Parathyroid adenoma (tissue), 2 donors: ENCODE measurements around the gene ENTPD8.
"Not testable (repeated sequence)": the region's sequence is repeated elsewhere in the genome, so short reads cannot be mapped to it uniquely, and the experiment has no call there.

Experiments
- H2AFZ ChIP-seq: fragments of 300-600 bp; sonication (generic); one replicate; pipeline ENCODE4 v1.7.0; 2017; ENCODE audit warnings: antibody characterized with exemption, mild to moderate bottlenecking
- H3K27ac ChIP-seq: fragments of 300-600 bp; sonication (generic); one replicate; pipeline ENCODE4 v1.7.0; 2017
- H3K27me3 ChIP-seq: fragments of 300-600 bp; sonication (generic); one replicate; pipeline ENCODE4 v1.7.0; 2017; ENCODE audit warnings: low read length; ENCODE audit not compliant: control insufficient read depth, insufficient read depth
- H3K36me3 ChIP-seq: fragments of 300-600 bp; sonication (generic); one replicate; pipeline ENCODE4 v1.7.0; 2017; ENCODE audit warnings: low read length; ENCODE audit not compliant: control insufficient read depth, insufficient read depth
- H3K4me1 ChIP-seq: fragments of 300-600 bp; sonication (generic); one replicate; pipeline ENCODE4 v1.7.0; 2017; ENCODE audit warnings: control low read depth
- H3K4me2 ChIP-seq: fragments of 300-600 bp; sonication (generic); one replicate; pipeline ENCODE4 v1.7.0; 2017; ENCODE audit warnings: low read length
- H3K4me3 ChIP-seq: fragments of 300-600 bp; sonication (generic); one replicate; pipeline ENCODE4 v1.7.0; 2017; ENCODE audit warnings: low read depth, low read length
- H3K79me2 ChIP-seq: fragments of 300-600 bp; sonication (generic); one replicate; pipeline ENCODE4 v1.7.0; 2017; ENCODE audit warnings: control low read depth
- H3K9ac ChIP-seq: fragments of 300-600 bp; sonication (generic); one replicate; pipeline ENCODE4 v1.7.0; 2017; ENCODE audit warnings: mild to moderate bottlenecking
- H3K9me3 ChIP-seq: fragments of 300-600 bp; sonication (generic); one replicate; pipeline ENCODE4 v1.7.0; 2017; ENCODE audit warnings: low read length; ENCODE audit not compliant: control insufficient read depth
- TF ChIP-seq, protein P1 (sequence below): fragments of 300-600 bp; sonication (generic); IDR thresholded peaks from one replicate; pipeline ENCODE4 v1.7.0; 2017; ENCODE audit warnings: antibody characterized with exemption, mild to moderate bottlenecking
- donor health status: primary hyperparathyroidism.

The ENTPD8 gene

DNA sequence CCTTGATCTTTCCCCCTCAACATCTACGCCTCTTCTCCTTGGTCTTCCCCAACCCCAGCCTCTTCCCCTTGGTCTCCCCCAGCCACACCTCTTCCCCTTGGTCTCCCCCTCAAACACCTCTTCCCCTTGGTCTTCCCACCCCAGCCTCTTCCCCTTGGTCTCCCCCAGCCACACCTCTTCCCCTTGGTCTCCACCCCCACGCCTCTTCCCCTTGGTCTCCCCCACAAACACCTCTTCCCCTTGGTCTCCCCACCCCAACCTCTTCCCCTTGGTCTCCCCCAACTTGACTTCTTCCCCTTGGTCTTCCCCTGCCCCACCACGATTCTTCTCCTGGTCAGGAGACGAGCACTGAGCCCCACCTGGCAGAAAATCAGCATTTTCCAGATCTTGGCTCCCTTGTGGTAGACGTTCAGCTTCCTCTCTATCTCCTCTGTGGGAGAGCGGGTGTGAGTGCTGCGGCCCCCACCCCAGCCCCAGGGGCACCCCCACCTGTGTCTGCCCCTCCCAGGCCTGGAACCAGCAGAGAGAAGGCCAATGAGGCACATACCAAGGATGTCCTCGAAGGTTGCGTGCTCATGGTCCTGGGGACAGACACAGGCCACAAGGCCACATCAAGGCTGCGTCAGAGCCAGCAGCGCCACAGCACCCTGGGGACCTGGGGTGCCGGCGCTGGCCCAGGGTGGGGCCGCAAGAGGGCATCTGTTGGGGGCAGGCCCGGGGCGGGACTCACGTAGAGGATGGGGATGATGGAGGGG is 11.0 kb upstream of the ENTPD8 start:
- Histone ChIP-seq H3K9me3 (no peaks in the 10 kb centered on the region), H3K4me2 (no peak overlapping the region), H3K36me3 (no peaks in the 10 kb centered on the region), H3K4me1 (no peaks in the 10 kb centered on the region), H2AFZ (no peak overlapping the region), H3K27ac (no peak overlapping the region), H3K9ac (no peak overlapping the region), H3K27me3 (no peaks in the 10 kb centered on the region), H3K79me2 (no peaks in the 10 kb centered on the region), H3K4me3 (no peak overlapping the region)
- TF ChIP-seq, protein P1, sequence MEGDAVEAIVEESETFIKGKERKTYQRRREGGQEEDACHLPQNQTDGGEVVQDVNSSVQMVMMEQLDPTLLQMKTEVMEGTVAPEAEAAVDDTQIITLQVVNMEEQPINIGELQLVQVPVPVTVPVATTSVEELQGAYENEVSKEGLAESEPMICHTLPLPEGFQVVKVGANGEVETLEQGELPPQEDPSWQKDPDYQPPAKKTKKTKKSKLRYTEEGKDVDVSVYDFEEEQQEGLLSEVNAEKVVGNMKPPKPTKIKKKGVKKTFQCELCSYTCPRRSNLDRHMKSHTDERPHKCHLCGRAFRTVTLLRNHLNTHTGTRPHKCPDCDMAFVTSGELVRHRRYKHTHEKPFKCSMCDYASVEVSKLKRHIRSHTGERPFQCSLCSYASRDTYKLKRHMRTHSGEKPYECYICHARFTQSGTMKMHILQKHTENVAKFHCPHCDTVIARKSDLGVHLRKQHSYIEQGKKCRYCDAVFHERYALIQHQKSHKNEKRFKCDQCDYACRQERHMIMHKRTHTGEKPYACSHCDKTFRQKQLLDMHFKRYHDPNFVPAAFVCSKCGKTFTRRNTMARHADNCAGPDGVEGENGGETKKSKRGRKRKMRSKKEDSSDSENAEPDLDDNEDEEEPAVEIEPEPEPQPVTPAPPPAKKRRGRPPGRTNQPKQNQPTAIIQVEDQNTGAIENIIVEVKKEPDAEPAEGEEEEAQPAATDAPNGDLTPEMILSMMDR, result no peak

DNA sequence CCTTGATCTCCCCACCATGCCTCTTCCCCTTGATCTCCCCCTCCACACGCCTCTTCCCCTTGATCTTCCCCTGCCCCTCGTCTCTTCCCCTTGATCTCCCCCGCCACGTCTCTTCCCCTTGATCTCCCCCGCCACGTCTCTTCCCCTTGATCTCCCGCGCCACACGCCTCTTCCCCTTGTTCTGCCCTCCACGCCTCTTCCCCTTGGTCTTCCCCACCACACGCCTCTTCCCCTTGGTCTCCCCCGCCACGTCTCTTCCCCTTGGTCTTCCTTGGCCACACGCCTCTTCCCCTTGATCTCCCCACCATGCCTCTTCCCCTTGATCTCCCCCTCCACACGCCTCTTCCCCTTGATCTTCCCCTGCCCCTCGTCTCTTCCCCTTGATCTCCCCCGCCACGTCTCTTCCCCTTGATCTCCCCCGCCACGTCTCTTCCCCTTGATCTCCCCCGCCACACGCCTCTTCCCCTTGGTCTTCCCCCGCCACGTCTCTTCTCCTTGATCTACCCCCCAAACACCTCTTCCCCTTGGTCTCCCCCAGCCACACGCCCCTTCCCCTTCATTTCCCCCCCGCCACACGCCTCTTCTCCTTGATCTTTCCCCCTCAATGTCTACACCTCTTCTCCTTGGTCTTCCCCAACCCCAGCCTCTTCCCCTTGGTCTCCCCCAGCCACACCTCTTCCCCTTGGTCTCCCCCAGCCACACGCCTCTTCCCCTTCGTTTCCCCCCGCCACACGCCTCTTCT is 10.3 kb upstream of the ENTPD8 start:
- H2AFZ ChIP-seq, H3K79me2 ChIP-seq: not testable (repeated sequence)

DNA sequence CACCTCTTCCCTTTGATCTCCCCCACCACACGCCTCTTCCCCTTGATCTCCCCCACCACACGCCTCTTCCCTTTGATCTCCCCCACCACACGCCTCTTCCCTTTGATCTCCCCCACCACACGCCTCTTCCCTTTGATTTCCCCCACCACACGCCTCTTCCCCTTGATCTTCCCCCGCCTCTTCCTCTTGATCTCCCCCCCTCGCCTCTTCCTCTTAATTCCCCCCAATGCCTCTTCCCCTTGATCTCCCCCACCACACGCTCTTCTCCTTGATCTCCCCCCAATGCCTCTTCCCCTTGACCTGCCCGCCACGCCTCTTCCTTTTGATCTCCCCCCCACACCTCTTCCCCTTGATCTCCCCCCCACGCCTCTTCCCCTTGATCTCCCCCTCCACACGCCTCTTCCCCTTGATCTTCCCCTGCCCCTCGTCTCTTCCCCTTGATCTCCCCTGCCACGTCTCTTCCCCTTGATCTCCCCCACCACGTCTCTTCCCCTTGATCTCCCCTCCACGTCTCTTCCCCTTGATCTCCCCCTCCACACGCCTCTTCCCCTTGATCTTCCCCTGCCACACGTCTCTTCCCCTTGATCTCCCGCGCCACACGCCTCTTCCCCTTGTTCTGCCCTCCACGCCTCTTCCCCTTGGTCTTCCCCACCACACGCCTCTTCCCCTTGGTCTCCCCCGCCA is 9.5 kb upstream of the ENTPD8 start:
- H3K4me3 ChIP-seq, H3K79me2 ChIP-seq, H3K9ac ChIP-seq, H3K4me2 ChIP-seq, H3K4me1 ChIP-seq, H3K27ac ChIP-seq, H3K9me3 ChIP-seq, H3K36me3 ChIP-seq, H2AFZ ChIP-seq, H3K27me3 ChIP-seq: not testable (repeated sequence)

More for the DNA sequence above, 10.3 kb upstream of the ENTPD8 start:
- not testable (repeated sequence) for H3K27ac ChIP-seq, H3K4me1 ChIP-seq, H3K4me3 ChIP-seq, H3K27me3 ChIP-seq, H3K9me3 ChIP-seq, H3K4me2 ChIP-seq, H3K9ac ChIP-seq, H3K36me3 ChIP-seq

DNA sequence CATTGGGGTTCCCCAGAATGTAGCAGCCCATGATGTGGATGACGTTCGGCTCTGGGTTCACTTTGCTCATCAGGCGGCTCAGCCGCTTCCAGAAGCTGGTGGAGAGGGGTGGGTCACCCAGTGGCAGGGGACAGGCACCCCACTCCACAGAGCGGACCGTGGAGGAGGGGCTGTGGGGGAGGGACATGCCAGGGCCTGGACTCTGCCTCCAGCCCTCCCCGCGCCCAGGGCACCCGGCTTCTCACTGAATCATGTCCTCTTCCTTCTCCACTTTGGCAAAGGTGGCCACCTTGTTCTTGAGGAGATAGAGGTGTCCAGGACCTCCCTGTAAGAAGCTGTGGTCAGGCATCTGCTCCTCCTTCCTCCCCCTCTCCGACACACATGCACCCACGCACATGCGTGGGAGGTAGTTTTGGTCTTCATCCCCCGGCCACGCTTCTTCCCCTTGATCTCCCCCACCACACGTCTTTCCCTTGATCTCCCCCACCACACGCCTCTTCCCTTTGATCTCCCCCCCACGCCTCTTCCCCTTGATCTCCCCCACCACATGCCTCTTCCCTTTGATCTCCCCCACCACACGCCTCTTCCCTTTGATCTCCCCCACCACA is 8.9 kb upstream of the ENTPD8 start:
- Histone ChIP-seq H3K79me2 (no peaks in the 10 kb centered on the region), H3K9ac (no peak overlapping the region), H3K27me3 (no peaks in the 10 kb centered on the region), H3K4me3 (no peak overlapping the region), H2AFZ (no peak overlapping the region), H3K36me3 (no peaks in the 10 kb centered on the region), H3K4me1 (no peaks in the 10 kb centered on the region), H3K27ac (no peak overlapping the region), H3K4me2 (no peak overlapping the region), H3K9me3 (no peaks in the 10 kb centered on the region)
- TF ChIP-seq, protein P1, result no peak

DNA sequence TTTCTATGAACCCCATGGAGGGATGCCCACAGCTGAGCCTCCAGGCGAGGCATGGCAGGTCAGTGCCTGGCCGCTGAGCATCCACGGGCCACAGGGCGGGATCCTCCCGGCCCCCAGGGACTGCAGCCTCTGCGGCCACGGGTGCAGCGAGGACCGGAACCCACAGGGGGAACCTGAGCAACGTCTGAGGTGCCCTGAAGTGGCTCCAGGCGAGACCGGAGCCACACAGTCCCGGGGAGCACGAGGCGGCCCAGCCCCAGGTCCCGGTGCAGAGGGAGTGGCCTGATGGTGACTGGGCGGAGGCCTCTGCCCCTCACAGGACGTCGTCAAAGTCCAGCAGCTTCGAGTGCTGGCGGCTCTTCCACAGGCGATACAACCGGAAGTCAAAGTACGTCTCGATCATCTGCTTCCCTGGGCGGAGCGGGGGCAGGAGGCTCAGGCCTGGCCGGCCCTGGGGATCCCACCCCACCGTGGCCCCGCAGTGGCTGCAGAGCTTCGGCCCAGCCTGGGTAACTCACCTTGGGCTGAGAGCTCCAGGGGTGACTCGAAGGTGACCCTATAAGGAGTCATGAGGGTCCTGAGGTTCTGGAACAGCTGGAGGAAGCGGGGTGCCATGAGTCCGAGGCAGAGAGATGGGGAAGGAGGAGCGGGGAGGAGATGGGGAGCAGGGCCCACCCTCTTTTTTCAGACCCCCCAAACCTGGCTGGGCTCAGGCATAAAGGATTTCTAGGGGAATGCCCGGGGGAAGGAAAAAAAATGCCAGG is 8.1 kb upstream of the ENTPD8 start:
- H3K27ac ChIP-seq, result no peak overlapping the region
- no peaks in the 10 kb centered on the region for H3K27me3 ChIP-seq
- H3K4me3 ChIP-seq, result no peak overlapping the region
- H3K9me3 ChIP-seq, result no peaks in the 10 kb centered on the region
- TF ChIP-seq, protein P1, result no peak
- no peaks in the 10 kb centered on the region for H3K4me1 ChIP-seq
- H3K36me3 ChIP-seq, result no peaks in the 10 kb centered on the region
- H3K4me2 ChIP-seq, result no peak overlapping the region
- H3K9ac ChIP-seq, result no peak overlapping the region
- no peaks in the 10 kb centered on the region for H3K79me2 ChIP-seq
- no peak overlapping the region for H2AFZ ChIP-seq
